GM19438 (cell line): ENCODE results near the gene GALNT17.

Experiments
- ATAC-seq: cut with Tn5 transposase; IDR thresholded peaks from one replicate; pipeline ENCODE4 v1.9.1; 2021; ENCODE audit warnings: low read depth; ENCODE audit not compliant: unreplicated experiment

GALNT17 gene

DNA sequence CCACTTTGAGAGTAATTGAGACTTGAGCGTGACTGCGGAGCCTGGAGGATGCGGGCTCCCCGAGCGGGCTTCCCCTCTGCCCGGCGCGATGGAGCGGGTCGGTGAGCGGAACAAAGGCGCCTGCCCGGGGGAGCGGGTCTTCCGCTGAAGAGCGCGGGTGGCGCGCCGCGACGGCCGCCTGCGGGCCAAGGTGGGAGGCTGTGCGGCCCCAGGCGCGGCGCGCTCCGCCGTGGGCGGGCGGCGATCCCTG lies at the start of gene GALNT17:
Gene GALNT17, plus strand, starts transcription at position 18 of the 250 bp plus-strand sequence.
- ATAC-seq: no peak

GRCh38 chr7:71095266-71095860 lies 36.6 kb upstream of the GALNT17 start:
- ATAC-seq: no peak

DNA sequence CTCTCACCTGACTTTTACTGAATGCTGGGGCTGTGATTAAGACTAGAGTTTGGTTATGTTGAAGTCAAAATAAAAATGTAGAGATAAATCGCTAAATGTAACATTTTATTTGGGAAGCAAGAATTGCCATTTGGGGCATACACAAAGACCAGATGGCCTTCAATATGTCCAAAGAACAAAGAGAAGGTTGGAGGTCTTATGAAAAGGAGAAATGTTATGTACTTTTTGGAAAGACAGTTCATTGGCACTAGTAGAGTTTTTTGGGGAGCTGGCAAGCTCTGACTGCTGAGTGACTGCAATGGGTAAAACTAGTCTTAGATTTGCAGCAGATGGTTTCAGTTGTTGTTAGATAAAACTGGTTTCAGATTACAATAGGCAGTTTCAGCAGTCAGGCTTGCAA lies 35.6 kb upstream of the GALNT17 start:
- no peak for ATAC-seq

GRCh38 chr7:71106226-71106625 lies 25.7 kb upstream of the GALNT17 start:
- ATAC-seq: no peak

- no peak for ATAC-seq
Measured at GRCh38 chr7:71112436-71112835, 19.5 kb upstream of the GALNT17 start.

GRCh38 chr7:71120096-71120495 lies 11.8 kb upstream of the GALNT17 start:
- no peak for ATAC-seq

DNA sequence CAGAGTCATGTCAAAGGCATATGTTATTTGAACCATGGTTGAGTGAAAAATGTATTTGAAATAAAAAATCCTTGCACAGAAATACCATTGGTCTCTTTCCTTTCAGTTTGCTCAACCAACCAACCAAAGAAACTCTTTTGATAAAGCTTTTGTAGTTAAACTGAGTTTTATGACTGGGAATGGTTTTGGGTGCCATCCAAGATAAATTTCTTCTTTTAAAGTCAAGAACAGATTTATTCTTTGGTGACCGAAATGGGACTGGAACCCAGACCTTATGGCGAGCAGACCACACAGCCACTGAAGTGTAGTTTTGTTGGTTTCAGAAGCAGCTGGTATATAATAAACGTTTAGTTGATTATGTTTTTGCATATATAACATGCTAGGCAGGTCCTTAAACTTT lies 2.8 kb upstream of the GALNT17 start:
- ATAC-seq: no peak

GRCh38 chr7:71130031-71130679 lies 1.8 kb upstream of the GALNT17 start:
- ATAC-seq: no peak

- ATAC-seq: no peak
Measured at GRCh38 chr7:71131256-71132126, 453 bp upstream of the GALNT17 start.

DNA sequence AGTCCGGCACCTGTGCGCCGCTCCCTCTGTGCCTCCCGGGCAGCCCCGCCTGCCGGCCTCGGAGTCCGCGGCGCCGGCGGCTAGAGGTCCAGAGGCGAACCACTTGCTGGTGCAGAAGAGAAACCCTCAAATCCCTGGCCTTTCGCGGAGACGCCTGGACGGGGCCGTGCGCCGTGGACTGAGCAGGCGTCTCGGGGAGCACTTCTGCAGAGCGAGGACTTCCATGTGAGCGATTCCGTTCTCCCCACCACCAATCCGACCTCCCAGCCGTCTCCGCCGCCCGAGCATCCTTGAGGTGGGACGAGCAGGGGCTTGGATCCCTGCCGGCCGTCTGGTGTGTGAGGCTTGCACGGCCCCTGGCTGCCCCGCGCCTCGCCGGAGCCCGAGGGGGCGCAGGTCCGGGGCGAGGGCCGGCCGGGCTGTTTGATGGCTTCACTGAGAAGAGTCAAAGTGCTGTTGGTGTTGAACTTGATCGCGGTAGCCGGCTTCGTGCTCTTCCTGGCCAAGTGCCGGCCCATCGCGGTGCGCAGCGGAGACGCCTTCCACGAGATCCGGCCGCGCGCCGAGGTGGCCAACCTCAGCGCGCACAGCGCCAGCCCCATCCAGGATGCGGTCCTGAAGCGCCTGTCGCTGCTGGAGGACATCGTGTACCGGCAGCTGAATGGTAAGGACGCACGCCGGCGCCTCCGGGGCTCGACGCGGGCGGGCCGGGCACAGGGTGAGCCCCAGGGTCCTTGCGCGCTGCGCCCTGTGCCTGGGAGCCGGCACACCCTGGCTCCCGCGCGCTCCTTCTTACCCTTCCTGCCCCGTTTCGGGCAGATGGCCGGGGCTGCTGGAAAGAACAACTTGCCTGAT lies 660 bp downstream of the GALNT17 start:
- no peak for ATAC-seq

- no peak for ATAC-seq
Measured at GRCh38 chr7:71133232-71133622, 1.3 kb downstream of the GALNT17 start.

DNA sequence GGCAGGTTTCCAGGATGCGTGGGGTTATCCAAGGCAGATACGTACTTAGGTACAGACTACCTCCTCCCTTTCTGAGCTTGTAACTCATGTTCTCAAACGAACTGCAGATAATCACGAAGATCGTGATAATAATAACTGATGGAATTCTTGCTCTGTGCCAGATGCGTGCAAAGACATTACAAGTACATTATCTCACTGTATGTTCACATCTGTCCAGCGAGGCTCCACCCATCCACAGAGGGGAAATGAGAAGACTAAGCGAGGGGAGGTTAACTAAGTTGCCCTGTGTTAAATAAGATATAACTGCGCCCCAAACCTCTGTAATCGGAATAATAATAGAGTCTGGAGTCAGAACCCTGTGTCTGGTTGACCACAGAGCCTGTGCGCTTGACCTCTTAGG lies 1.9 kb downstream of the GALNT17 start:
- ATAC-seq: no peak

- no peak for ATAC-seq
Measured at GRCh38 chr7:71135116-71135515, 3.2 kb downstream of the GALNT17 start.

DNA sequence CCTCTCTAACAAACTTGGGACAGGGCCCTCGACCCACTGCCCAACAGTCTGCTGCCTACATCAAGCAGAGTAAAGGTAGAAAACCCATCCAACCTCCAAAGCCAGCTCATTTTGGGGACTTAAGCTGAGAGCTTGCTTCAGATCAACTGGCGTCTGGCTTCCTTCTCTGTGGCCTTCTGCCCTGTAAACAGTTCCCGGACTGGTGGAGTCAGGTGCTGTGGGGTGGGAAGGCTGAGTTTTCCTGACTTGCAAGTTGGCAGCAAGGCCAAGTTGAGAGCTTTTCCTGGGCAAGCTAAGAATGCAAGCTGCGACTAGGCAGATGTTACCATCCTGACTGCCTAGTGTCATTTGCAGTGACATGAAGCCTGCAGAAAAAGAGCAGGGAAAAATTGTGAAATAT lies 3.7 kb downstream of the GALNT17 start:
- no peak for ATAC-seq

GRCh38 chr7:71137479-71137878 lies 5.5 kb downstream of the GALNT17 start:
- no peak for ATAC-seq

DNA sequence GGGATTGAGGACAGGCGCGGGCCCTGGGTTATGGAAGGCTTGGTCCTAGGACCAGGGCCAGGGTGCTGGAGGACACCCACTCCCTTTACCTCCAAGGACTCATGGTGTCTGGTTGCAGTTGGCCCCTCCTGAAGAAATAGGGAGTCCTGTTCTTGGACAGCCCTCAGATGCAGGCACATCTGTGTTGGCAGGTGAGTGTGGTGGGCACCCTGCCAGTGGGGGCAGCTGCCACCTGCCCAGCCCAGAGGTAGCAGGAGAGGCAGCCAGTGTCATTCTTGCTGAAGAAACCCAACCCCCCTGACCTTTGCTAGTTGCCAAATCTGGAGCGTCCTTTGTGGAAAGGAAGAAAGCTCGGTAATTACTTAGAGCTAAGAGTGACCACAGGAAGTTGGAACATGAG lies 8.3 kb downstream of the GALNT17 start:
- ATAC-seq: no peak

DNA sequence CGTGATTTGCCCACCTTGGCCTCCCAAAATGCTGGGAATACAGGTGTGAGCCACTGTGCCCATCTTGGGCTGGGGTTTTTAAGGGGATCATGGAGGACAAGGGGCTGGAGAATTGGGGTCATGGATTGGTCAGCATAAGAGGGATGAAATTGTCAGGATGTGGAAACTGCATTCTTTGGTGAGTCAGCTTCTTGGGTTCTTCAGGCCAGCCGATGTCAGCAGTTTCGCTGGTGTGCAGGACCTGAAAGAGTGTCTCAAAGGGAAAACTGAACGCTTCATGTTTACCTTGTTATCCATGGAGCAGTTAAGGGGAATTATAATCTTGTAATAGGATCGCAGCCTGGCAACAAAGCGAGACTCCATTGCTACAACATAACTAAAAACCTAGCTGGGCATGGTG lies 13.0 kb downstream of the GALNT17 start:
- no peak for ATAC-seq

DNA sequence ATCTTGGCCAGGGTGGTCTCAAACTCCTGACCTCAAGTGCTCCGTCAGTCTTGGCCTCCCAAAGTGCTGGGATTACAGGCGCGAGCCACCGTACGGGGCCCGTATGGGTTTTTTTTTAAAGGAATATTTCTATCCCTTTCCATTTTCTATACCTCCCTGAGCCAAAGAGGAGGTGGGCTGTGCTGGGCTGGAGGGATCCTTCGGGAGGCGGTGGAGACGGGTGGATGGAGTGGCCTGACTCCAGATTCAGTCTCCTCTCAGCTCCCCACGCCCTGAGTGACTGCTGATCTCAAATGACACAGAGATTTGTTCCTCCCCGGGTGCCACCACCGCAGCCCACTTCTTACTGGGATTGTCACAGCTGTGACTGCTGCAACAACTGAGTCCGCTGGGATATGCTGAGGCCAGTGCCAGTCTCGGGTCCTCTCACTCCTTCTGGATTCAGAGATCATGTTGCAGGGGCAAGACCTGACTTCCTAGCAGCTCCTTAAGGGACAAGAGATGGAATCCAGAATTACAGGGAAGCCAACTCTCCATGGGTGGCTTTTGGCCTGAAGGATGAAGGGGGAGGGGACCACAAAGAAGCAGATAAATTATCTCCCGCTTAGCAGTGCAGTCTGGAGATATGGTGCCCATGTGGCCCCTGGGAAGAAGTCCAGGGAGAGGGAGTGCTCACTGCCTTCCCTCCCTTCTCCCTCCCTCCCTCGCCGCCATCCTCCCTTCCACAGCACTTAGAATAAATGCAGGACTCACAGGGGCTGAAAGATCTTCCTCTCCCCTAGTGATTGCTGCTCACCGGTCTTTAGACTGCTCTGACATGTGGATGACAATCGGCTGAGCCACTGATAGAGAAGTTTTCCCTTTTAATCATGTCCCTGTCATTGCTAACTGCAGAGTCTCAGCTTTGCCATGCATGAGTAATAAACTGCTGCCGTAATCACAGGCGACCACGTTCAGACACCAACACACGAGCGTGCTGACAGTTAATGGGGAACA lies 14.3 kb downstream of the GALNT17 start:
- no peak for ATAC-seq

- ATAC-seq: no peak
Measured at GRCh38 chr7:71148098-71148497, 16.2 kb downstream of the GALNT17 start.

DNA sequence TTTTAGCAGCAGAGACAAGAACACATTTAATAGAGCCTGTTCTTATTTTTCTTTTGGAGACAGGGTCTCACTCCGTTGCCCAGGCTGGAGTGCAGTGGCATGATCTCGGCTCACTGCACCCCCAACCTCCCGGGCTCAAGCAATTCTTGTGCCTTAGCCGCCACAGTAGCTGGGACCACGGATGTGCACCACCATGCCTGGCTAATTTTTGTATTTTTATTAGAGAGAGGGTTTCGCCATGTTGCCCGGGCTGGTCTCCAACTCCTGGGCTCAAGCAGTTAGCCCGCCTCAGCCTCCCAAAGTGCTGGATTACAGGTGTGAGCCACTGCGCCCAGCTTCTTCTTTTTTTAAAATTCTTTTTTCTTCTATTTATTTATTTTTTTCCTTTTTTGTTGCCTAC lies 23.3 kb downstream of the GALNT17 start:
- no peak for ATAC-seq
